ENCODE data around the gene WDR37.
"Not testable (repeated sequence)": the region's sequence is repeated elsewhere in the genome, so short reads cannot be mapped to it uniquely, and the experiment has no call there.

Gene WDR37

GRCh38 chr10:1043532-1043995 lies 12.6 kb upstream of the WDR37 start:
- peak; percentile 58 for DNase-seq (ENCODE audit: low spot score)

- DNase-seq (ENCODE audit: low spot score), result no peak
Observed at GRCh38 chr10:1044146-1044545, 12.0 kb upstream of the WDR37 start.

- DNase-seq (ENCODE audit: low spot score), result no peak
Observed at GRCh38 chr10:1044964-1045363, 11.2 kb upstream of the WDR37 start.

- no peak for DNase-seq (ENCODE audit: low spot score)
Observed at GRCh38 chr10:1045415-1045814, 10.8 kb upstream of the WDR37 start.

GRCh38 chr10:1047937-1048336 lies 8.2 kb upstream of the WDR37 start:
- no peak for DNase-seq (ENCODE audit: low spot score)

- DNase-seq (ENCODE audit: low spot score), result no peak
Observed at GRCh38 chr10:1048349-1048731, 7.8 kb upstream of the WDR37 start.

GRCh38 chr10:1048732-1049424 lies 7.3 kb upstream of the WDR37 start, which contains the start of gene IDI1:
Gene IDI1, minus strand, starts transcription at chr10:1049119. Its CDS starts 116 bp downstream, at chr10:1049003.
- peak; percentile 97 for DNase-seq (ENCODE audit: low spot score)

- no peak for DNase-seq (ENCODE audit: low spot score)
Observed at GRCh38 chr10:1049425-1049958, 6.7 kb upstream of the WDR37 start.

- no peak for DNase-seq (ENCODE audit: low spot score)
Observed at GRCh38 chr10:1050145-1050544, 6.0 kb upstream of the WDR37 start.

- DNase-seq (ENCODE audit: low spot score), result peak; percentile 61
Observed at GRCh38 chr10:1050554-1050953, 5.6 kb upstream of the WDR37 start.

GRCh38 chr10:1054684-1055083 lies 1.5 kb upstream of the WDR37 start:
- no peak for DNase-seq (ENCODE audit: low spot score)

- peak; percentile 46 for DNase-seq (ENCODE audit: low spot score)
Observed at GRCh38 chr10:1057106-1057657, 997 bp downstream of the WDR37 start.

- DNase-seq (ENCODE audit: low spot score), result no peak
Observed at GRCh38 chr10:1058017-1058416, 1.8 kb downstream of the WDR37 start.

GRCh38 chr10:1059902-1060301 lies 3.7 kb downstream of the WDR37 start:
- DNase-seq (ENCODE audit: low spot score), result no peak

GRCh38 chr10:1061930-1062774 lies 6.0 kb downstream of the WDR37 start:
- DNase-seq (ENCODE audit: low spot score), result no peak

GRCh38 chr10:1063232-1063865 lies 7.2 kb downstream of the WDR37 start:
- DNase-seq (ENCODE audit: low spot score), result no peak

- DNase-seq (ENCODE audit: low spot score), result no peak
Observed at GRCh38 chr10:1064964-1065247, 8.7 kb downstream of the WDR37 start.

- not testable (repeated sequence) for DNase-seq (ENCODE audit: low spot score)
Observed at GRCh38 chr10:1066734-1067133, 10.5 kb downstream of the WDR37 start.

GRCh38 chr10:1068380-1069361 lies 12.5 kb downstream of the WDR37 start:
- no peak for DNase-seq (ENCODE audit: low spot score)

GRCh38 chr10:1070919-1071318 lies 14.7 kb downstream of the WDR37 start:
- no peak for DNase-seq (ENCODE audit: low spot score)

All from germinal center (tissue), 1 donor.